MV-4-11 (cell line): ENCODE results near the gene RBPMS2.

Experiments used
- DNase-seq: peaks from one replicate; lab custom pipeline; 2025; lab: John Stamatoyannopoulos, UW

The RBPMS2 gene

DNA sequence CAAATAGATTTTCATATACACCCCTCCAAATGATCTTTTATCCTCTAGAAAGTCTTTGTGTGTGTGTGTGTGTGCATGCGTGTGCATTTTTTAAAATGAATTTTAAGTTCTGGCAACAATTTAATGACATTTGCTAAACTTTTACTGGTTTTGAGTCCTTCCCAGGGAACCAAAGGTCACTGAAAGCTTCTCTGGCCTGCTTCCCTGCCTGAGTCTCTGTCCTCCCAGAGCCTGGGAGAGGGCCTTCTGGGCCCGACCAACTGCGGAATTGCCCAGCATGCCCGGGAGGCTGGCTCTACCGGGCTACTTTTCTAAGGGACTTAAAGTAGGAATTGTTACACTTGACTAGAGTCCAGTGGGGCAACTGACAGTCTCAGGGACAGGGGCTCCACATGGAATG, 7.4 kb upstream of the RBPMS2 start:
- DNase-seq: no peak

- DNase-seq: no peak
Measured at GRCh38 chr15:64781299-64781698, 5.9 kb upstream of the RBPMS2 start.

DNA sequence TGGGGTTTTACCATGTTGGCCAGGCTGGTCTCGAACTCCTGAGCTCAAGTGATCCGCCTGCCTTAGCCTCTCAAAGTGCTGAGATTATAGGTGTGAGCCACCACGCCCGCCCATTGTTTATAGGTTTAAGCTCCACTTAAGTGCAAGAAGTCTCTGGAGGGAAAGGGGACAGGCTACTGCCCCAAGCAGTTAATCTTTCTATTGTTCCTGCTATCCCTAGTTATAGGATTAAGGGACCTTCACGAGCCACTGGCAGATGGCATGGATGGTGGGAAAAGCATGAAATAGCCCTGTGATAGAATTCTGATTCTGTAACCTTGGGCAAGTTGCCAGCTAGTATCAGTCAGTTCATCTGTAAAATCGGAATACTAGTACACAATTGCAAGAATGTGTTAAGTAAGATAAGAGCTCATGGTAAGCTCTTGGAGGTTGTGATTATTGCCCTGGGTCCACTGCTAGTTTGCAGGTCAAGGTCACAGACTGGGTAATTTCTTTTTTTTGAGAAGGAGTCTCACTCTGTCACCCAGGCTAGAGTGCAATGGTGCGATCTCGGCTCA, 5.3 kb upstream of the RBPMS2 start:
- no peak for DNase-seq

DNA sequence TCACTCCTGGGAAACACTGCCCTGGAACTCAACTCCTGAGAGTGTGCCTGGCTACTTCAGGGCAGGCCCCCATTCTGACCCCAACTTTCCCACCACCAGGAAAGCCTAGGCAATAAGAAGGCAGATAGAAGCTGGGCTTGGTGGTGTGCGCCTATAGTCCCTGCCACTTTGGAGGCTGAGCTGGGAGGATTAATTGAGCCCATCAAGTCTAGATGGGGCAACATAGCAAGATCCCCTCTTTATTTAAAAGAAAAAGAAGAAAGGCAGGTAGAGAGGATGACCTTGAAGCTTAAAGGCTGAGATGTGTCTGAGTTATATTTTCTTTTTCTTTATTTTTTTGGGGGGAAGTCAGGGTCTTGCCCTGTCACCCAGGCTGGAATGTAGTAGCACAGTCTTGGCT, 4.2 kb upstream of the RBPMS2 start:
- no peak for DNase-seq

DNA sequence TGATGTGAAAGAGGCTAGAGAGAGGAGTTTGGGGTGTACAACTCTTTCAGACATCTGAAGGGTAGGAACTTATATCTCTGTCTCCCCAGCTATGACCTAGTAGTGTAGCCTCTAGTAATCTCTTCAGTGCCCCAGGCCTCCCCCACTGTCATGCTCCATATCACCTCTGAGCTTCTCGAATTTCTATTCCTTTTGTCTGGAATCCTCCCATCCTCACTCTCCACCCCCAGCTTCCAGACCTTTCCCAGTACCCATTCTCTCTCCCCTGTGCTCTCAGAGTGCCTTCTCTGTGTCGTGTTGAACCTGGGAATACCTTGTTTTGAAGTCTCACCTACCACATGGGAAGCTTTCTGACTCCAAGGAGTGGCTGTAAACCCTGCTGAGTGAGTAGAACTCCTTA, 3.6 kb upstream of the RBPMS2 start:
- no peak for DNase-seq

GRCh38 chr15:64776402-64776786, 1.0 kb upstream of the RBPMS2 start:
- no peak for DNase-seq

- DNase-seq: no peak
Measured at GRCh38 chr15:64774629-64775493, 528 bp downstream of the RBPMS2 start.

DNA sequence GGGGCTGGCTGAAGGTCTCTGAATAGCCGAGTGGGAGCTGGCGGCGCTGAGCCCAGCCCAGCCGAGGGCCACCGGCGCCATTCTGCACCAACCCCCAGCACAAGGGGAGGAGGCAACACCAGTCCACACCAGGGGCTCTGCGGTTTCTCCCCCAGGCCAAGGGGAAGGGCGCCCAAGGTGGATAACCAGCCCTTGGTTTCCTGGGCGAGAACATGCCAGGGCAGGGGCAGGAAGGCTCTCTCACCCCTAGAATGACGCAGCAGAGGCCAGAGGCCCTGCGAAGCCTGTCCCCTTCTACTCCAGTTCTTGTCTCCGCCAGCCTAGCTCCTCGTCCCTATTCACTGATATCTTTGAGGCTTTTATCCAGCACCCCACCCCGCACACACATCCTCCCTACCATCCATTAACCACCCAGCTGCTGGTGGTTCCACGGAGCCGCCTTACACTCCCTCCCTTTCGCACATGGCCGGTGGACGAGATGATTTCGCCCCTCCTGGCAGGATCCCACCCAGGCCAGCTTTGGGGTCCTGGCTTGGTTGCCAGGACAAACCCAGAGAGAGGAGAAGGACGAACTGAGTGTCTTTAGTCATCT, 1.3 kb downstream of the RBPMS2 start:
- no peak for DNase-seq

DNA sequence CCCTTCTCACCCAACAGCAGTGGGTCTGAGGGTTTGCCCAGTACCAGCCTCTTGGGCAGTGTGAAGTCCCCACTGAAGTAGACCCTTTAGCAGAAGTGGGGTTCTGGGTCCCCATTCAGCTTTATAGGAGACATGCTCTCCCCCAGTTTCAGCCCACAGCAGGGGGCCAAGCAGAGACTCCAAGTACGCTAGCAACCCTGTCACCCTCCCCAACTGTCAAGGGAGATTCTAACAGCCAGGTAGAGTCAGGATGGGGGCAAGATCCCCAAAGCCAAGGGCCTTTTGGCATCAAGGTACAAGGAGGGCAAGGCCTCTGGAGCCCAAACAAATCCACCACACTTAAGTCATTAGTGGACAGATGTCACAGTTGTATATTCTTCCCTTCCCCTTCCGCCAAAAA, 1.8 kb downstream of the RBPMS2 start:
- DNase-seq: no peak

- no peak for DNase-seq
Measured at GRCh38 chr15:64772964-64773363, 2.4 kb downstream of the RBPMS2 start.

DNA sequence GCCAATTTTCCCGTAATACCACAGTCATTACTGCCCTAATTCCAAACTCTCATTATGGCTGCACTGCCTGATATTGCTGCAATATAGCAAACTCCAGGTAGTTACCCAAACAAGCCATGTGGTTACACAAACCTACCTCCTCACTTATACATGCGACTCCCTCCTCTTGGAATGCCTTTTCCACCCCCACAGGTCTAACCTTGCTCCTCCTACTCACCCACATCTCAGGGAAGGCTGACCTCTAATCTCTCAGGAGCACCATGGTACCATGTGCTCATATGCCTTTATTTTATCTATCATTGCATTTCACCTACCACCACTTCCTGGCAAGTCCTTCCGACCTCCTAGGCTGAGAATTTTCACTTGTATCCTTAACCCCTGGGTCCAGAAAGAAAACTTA, 2.9 kb downstream of the RBPMS2 start:
- no peak for DNase-seq

DNA sequence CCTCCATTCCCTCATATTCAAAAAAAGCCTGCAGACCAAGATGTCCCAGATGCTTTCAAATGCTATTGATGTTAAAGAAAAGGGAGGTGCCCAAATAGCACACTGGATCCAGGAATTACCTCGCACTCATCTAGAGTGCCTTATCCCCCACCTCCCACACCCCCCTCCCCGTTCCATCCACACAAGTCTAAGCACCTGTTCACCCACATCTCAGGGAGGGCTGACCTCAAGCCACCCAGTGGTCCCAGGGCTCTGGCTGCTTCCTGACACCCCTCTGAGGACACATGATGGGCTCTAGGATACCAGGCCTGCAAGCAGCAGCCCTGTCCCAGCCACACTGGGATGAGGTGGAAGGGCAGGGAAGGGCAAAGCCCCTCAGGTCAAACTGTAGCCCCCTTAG, 4.8 kb downstream of the RBPMS2 start:
- DNase-seq: no peak

DNA sequence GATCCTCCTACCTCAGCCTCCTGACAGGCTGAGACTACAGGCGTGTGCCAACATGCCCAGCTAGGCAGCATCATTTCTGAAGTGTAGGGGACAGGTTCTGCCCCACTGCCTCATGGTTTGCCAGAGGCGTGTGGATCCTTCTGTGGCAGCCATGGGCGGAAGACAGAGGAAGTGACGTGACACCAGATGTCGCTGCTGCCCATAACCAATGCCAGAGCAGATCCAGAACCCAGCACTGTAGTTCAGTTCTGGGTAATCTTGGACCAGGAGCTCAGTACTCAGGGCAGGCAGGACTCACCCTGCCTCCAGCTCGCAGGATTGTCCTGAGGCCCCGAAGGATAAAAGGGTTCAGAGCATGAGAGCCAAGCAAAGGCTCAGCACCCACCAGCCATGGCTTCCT, 8.2 kb downstream of the RBPMS2 start:
- DNase-seq: no peak

- DNase-seq: no peak
Measured at GRCh38 chr15:64766058-64766457, 9.3 kb downstream of the RBPMS2 start.

DNA sequence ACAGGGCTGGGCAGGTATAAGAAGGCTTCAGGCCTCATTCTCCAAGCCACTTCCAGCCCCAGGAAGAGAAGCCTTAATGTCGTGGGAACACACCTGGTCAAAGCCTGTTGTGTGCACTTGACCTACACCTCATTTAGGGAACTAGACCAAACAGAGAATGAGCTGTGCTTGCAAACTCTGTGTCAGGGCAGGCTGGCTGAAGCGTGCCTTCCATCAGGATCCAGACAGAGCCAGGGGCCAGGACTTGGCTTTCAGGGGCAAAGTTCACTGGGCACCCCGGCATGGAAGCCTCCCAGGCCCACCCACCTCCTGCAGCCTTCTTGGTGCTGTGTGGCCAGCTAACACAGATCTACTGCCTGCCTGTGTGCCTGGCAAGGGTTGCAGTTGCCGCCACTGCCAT, 11.5 kb downstream of the RBPMS2 start:
- DNase-seq: no peak

GRCh38 chr15:64763462-64763861, 11.9 kb downstream of the RBPMS2 start:
- no peak for DNase-seq

DNA sequence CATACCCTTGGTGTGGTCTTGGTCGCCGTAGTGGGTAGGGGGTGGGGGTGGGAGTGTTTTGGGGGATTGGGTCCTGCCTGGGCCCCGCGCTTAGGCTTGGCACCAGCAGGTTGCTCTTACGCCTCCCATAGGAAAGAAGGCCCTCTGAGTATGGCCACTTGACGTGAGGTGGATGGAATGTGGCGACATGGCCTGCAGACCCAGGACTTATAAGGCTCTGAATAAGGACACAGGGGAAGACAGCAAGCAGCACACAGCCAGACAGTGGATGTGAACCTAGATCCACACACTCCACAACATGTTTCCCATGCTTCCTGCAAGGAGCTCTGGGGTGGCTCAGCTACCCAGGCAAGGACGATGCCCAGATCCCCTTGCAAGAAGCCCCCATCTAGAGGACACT, 12.4 kb downstream of the RBPMS2 start:
- DNase-seq: no peak

DNA sequence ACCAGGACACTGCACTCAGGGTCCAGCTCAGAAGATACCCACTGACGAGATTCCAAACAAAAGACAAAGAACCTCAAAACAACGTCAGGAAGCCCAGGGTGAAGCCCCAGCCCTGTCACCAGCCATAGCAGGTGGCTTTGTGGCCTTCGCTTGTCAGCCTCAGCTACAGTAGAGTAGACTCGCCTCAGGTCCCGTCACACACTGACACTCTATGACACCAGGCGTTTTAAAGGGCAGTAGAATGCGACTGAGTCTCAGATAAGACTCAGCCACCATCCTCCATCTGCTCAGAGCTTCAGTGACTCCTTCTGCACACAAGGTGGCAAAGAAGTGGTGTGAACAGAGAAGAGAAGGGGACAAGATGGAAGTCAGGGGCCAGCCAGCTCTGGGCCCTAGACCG, 12.8 kb downstream of the RBPMS2 start:
- no peak for DNase-seq

DNA sequence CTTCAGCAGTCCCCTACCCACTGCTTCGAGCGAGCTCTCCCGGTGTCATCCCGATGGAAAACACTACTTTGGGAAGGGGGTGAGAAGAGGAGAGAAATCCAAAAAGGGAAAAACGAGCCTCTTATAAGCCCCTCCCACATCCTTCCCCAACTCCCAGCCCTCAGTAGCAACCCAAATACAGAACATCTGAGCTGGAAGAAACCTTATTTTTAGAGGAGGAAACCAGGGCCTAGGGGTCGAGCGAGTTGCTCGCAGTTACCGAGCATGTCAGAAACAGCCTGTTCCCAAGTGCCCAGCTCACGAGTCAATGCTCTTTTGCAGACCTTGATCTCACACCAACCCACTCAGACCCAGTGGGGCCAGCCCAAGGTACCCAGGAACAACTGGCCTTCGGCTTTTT, 14.2 kb downstream of the RBPMS2 start:
- DNase-seq: no peak

DNA sequence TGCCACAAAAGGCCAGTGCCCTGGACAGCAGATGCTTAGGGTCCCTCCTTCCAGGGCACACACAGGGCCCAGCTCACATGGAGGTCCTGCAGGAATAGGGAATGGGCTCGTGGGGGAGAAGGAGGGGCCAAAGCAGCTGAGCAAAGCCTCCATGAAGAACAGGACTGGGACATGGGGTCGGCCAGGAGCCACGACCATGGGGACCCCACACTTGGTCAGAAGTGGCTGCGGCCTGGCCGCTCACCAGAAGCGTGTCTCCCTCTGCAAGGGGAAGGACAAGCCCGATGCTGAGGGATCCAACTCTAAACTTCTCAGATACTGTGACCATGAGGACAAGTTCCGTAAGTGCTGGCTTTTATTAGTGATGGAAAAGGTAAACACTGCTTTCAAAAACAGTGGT, 15.3 kb downstream of the RBPMS2 start:
- no peak for DNase-seq

GRCh38 chr15:64755427-64755940, 19.9 kb downstream of the RBPMS2 start:
- no peak for DNase-seq

GRCh38 chr15:64754663-64755426, 20.5 kb downstream of the RBPMS2 start:
- no peak for DNase-seq
